MCF 10A (cell line): Measurements from ENCODE around the gene MOB3A. TPM values are rescaled to one million over a fixed set of nuclear protein-coding genes. Genes with fewer than 3 reads are reported as not detected.

Experiments used
- BruUV-seq: library from RNA; stranded (reverse); fragments of 400-500 nt; replicated peaks from 2 replicates; lab custom pipeline; 2021; lab: Mats Ljungman, UMichigan
- CTCF ChIA-PET: fragments of 300-600 bp; sonication (Branson Sonifier 250); formaldehyde crosslinking; extraction: SDS; loops from one replicate; lab custom pipeline; 2021; ENCODE audit warnings: antibody characterized with exemption, inconsistent platforms; lab: Yijun Ruan, JAX
- POLR2A ChIA-PET: fragments of 300-600, 350-650 bp; sonication (Branson Sonifier 250); formaldehyde crosslinking; extraction: SDS; loops from one replicate; lab custom pipeline; 2020; ENCODE audit warnings: antibody characterized with exemption, inconsistent platforms; lab: Yijun Ruan, JAX
- DNase-seq: peaks from one replicate; pipeline ENCODE4 v3.0.0-alpha.2; 2018; ENCODE audit not compliant: unreplicated experiment
- H3K27ac Mint-ChIP-seq: one replicate; pipeline ENCODE4 v1.8.0; 2022; ENCODE audit warnings: mild to moderate bottlenecking, low read depth, mixed read lengths; ENCODE audit not compliant: unreplicated experiment
- H3K27me3 Mint-ChIP-seq: one replicate; pipeline ENCODE4 v1.8.0; 2022; ENCODE audit warnings: mixed read lengths; ENCODE audit not compliant: insufficient read depth, unreplicated experiment
- H3K36me3 Mint-ChIP-seq: one replicate; pipeline ENCODE4 v1.8.0; 2022; ENCODE audit warnings: mild to moderate bottlenecking, moderate library complexity, mixed read lengths; ENCODE audit not compliant: insufficient read depth, unreplicated experiment
- H3K4me1 Mint-ChIP-seq: one replicate; pipeline ENCODE4 v1.8.0; 2022; ENCODE audit warnings: mixed read lengths; ENCODE audit not compliant: insufficient read depth, unreplicated experiment
- H3K4me3 Mint-ChIP-seq: one replicate; pipeline ENCODE4 v1.8.0; 2022; ENCODE audit warnings: mild to moderate bottlenecking, moderate library complexity, mixed read lengths; ENCODE audit not compliant: unreplicated experiment
- H3K9me3 Mint-ChIP-seq: one replicate; pipeline ENCODE4 v1.8.0; 2022; ENCODE audit warnings: mixed read lengths; ENCODE audit not compliant: unreplicated experiment
- CTCF ChIP-seq: fragments of 200-600 bp; IDR thresholded peaks from one replicate; pipeline ENCODE4 v1.8.0; 2022; ENCODE audit warnings: antibody characterized with exemption, mild to moderate bottlenecking; ENCODE audit not compliant: unreplicated experiment
- intact Hi-C: fragments of 100-400 bp; cut with micrococcal nuclease; formaldehyde crosslinking; loops from 2 replicates; pipeline ENCODE4 v1.14.1; 2022
- total RNA-seq: library from RNA; stranded (reverse); gene quantifications from 2 replicates; pipeline ENCODE4 v1.2.3, GENCODE V29; 2022

Gene MOB3A
- total RNA-seq, 1 experiment from 2014 or later = 40.9 TPM

GRCh38 chr19:2101417-2102335 is 5.5 kb upstream of the MOB3A start:
- no peaks in the 10 kb centered on the region for H3K4me1 Mint-ChIP-seq
- TF ChIP-seq CTCF = no peak
- no peaks in the 10 kb centered on the region for H3K27me3 Mint-ChIP-seq
- ChIA-PET CTCF (no interaction called here), POLR2A (no interaction called here)
- H3K9me3 Mint-ChIP-seq = no peaks in the 10 kb centered on the region
- DNase-seq = no peak
- no peak overlapping the region for H3K4me3 Mint-ChIP-seq
- no peak overlapping the region for H3K27ac Mint-ChIP-seq
- H3K36me3 Mint-ChIP-seq = peaks cover 44% of the 10 kb centered on the region
- intact Hi-C loops = no loop called here
- no TSS peak for BruUV-seq

- Mint-ChIP-seq H3K27ac (no peak overlapping the region), H3K4me1 (no peaks in the 10 kb centered on the region), H3K4me3 (no peak overlapping the region), H3K9me3 (no peaks in the 10 kb centered on the region), H3K27me3 (no peaks in the 10 kb centered on the region), H3K36me3 (peaks cover 37% of the 10 kb centered on the region)
- no peak for DNase-seq
- CTCF ChIA-PET = no interaction called here
- intact Hi-C loops = no loop called here
- no TSS peak for BruUV-seq
- no peak for TF ChIP-seq CTCF
- POLR2A ChIA-PET = no interaction called here
Observed at GRCh38 chr19:2100719-2101061, 4.6 kb upstream of the MOB3A start.

- no peak overlapping the region for H3K4me3 Mint-ChIP-seq
- CTCF ChIA-PET = no interaction called here
- H3K4me1 Mint-ChIP-seq = no peaks in the 10 kb centered on the region
- DNase-seq = no peak
- no peak for TF ChIP-seq CTCF
- H3K27ac Mint-ChIP-seq = no peak overlapping the region
- no TSS peak for BruUV-seq
- POLR2A ChIA-PET = no interaction called here
- no peaks in the 10 kb centered on the region for H3K27me3 Mint-ChIP-seq
- intact Hi-C loops = no loop called here
- peaks cover 37% of the 10 kb centered on the region for H3K36me3 Mint-ChIP-seq
- H3K9me3 Mint-ChIP-seq = no peaks in the 10 kb centered on the region
Observed at GRCh38 chr19:2099937-2100718, 4.0 kb upstream of the MOB3A start.

GRCh38 chr19:2099054-2099501 is 3.0 kb upstream of the MOB3A start:
- intact Hi-C loops = no loop called here
- Mint-ChIP-seq H3K27me3 (no peaks in the 10 kb centered on the region), H3K4me1 (peaks cover 5% of the 10 kb centered on the region), H3K36me3 (peaks cover 32% of the 10 kb centered on the region), H3K4me3 (no peak overlapping the region), H3K9me3 (no peaks in the 10 kb centered on the region), H3K27ac (no peak overlapping the region)
- DNase-seq = no peak
- TF ChIP-seq CTCF = no peak
- no TSS peak for BruUV-seq
- ChIA-PET POLR2A (no interaction called here), CTCF (no interaction called here)
